Measurements from ENCODE around the gene RDH5.

Gene RDH5

DNA sequence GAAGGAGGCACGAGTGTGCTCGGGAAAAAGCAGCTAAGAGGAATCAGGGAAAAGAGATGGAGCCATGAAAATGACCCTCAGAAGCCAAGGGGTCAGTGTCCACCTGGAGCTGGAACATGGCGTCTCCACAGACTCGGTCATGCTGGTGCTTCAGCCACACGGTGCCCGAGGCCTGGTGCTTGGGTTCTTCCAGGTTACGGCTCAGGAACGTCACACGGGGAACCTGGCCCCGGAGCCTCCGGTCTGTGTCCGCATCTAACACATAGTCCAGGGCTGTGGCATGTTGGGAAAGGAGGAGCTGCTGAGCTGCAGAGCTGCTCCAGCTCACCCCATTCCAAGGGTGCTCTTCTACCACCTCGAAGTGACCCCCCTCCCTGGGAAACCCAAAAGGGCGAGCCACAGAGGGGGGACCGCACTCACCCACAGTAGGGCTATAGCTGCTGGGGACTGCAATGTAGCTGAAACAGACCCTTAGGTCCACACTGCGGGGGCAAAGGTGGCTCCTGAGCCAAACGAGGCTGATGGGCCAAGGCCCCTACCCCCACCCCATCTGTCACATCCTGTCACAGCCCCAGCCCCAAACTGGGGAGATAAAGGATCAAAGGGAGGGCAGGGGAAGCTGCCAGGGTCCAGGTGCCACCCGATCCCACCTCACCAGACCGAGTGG, 23.3 kb upstream of the RDH5 start:
- no peak for DNase-seq

- DNase-seq, result no peak
These were observed 22.5 kb upstream of the RDH5 start for GRCh38 chr12:55697686-55698085.

DNA sequence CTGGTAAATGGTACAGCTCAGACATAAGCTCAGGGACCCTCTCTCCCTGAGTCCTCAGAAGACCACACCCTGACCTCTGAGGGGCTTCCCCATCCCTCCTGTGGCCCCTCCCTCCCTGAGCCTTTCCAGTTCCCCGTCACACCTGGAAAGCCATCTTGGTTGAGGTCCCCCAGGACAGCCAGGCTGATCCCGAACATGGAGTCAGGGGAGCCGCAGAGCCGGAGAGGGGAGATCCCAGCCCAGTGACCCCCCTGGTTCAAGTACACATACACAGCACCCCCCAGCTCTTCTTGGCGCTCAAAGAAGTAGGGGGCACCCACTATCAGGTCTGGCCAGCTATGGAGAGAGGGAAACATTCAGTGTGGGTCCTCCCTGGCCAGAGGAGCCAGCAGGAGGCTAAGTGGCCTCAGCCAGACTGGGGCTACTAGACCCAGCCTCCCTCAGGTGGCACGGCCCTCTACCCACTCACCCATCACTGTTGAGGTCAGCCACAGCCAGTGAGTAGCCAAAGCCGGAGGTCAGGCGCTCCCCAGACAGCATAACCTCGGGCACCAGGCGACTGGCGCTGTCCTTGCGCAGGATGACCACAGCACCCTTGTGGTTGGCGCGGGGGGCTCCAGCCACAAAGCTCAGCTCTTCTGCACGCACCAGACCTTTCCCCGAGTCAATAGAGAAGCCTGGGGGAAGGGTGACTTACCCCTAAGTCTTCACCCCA, 21.8 kb upstream of the RDH5 start:
- DNase-seq, result no peak

- no peak for DNase-seq
These were observed 21.2 kb upstream of the RDH5 start for GRCh38 chr12:55698965-55699364.

DNA sequence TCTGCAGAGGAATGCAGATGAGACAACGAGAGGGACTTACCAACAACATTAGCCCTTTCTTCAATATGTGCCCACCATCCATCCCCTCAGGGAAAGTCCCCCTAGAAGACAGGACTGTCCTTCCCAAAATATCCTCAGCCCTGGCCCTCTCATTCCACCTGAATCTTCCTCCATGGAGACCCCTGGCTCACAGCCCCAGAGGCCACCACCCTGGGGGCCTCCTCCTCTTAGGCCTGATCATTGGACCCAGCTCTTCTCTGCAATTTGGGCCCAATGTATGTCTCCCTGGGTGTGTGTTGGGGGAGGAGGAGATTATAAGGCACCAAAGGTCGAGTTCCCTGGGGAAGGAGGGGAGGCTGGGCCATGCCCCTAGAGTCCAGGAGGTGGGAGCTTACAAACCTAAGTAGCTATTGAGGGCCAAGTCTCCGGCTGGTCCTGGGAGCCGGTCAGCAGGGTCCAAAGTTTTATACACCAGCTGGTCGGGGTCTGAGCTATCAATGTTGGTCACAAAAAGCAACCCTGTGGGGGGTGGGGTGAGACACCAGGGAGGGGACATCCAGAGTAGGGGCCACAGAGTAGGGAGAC, 20.6 kb upstream of the RDH5 start:
- no peak for DNase-seq

DNA sequence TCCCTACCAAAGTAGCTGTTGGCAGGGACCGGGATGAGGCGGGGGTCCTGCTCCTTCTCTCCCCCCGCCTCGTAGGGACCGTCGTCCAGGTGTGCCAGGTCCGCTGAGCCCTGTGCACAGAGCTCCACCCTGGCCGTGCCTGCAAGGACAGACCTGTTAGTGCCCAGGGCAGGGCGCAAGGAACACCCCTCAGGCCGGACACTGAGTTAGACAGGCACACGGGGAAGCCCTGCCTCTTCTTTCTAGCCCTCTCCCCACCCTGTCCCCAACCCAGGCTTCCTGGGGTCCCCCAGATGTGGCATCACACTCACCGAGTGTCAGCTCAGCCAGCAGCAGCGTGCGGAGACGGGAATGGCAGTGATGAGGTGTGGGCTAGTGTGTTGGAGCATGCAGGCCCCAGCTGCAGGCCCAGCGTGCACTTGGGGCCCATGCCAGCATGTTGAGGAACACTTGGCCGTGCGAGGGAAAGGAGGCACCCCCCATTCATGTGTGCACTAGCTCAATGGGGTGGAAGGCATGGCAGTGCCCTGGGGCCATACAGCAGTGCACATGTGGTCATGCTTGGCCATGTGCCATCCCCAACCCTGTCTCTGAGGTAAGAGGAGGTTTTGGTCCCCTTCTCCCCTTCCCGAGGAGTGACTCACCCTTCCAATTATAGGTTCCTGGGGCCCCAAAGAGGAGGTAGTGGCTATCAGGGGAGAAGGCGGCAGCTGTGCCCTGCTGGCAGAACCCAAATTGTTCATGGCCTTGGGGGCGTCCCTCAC, 19.8 kb upstream of the RDH5 start:
- no peak for DNase-seq

- no peak for DNase-seq
These were observed 17.3 kb upstream of the RDH5 start for GRCh38 chr12:55702861-55703260.

DNA sequence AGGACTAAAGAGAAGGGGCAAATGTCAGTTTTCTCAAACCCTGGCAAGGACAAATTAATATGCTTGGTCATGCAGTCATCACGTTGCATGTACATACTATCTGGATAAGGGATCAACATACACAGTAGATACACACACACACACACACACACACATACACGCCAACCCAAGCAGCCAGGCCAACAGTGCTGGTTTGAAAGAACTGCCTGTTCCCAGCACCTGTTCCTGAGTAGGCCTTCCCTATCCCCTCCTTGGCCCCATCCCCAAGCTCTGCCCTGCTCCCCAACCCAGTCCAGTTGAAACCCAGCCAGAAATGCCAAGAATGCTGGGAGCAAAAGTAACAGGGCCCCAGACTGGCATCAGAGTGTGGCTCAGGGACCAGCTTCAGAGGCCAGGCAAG, 16.9 kb upstream of the RDH5 start:
- no peak for DNase-seq

- DNase-seq, result no peak
These were observed 16.1 kb upstream of the RDH5 start for GRCh38 chr12:55703901-55704761.

DNA sequence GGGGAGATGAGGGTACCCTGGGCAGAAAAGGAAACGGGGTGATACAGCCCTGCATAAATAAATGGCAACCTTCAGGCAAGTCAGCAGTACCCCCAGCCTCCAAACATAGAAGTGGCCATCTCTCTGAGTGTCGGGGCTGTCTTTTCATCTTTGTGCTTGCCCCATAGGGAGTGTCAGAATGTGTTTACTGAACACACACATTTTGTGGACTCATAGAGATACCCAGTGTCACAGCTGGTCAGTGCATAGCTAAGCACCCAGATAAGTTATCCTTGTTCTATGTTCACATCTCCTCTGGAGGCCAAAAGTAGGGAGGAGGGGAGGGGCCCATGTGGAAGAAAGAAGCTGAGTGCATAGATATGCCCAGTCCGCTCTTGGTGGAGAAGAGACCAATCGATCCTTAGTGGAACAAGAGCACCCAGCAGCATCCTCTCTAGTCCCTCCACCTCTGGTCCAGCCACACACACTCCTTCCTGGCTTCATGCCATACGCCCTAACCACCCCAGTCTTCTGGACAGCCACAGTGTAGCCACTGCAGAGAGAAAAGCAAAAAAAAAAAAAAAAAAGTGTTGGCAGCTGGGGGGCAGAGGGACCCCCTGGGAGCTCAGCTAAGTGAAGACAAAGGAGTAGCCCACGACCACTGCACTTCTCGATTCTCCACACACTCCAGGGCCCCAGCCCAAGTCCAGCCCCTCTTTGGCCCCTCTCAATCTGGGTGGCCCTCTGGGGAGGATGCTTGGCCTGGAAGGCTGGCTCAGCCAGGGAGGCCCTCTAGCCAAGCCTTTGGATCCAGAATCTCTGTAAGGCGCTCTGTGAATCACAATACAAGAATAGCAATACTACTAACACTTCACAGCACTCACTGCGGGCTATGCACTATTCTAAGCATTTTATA, 15.1 kb upstream of the RDH5 start:
- no peak for DNase-seq

DNA sequence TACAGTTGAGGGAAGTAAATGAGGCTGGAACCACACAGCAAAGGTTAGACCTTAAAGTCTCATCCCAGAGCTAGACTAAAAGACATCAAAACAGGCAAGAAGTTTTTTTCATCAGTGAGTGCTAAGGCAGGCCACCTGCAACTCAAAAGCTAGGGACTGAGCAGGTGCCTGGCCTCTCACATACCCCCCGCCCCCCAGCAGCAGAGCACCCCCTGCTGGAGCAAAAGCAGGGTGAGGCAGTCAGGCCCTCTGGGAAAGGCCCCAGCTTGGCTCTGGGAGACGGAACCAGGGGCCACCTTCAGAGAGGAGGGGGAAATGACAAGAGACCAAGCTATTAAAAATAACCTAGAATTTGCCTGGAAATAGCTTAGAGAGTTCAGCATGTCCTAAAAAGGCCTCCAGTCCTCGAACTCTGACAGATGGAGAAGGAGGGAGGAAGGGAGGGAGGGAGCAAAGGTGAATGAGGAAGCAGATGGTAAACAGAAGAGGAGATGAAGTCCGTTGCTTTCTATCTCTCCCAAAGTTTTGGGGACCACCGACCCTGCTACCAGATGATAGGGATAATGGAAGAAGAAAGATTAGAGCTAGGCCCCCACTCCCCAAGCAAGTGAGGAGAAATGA, 14.3 kb upstream of the RDH5 start:
- DNase-seq, result no peak

GRCh38 chr12:55706568-55707218, 13.5 kb upstream of the RDH5 start:
- DNase-seq, result no peak

DNA sequence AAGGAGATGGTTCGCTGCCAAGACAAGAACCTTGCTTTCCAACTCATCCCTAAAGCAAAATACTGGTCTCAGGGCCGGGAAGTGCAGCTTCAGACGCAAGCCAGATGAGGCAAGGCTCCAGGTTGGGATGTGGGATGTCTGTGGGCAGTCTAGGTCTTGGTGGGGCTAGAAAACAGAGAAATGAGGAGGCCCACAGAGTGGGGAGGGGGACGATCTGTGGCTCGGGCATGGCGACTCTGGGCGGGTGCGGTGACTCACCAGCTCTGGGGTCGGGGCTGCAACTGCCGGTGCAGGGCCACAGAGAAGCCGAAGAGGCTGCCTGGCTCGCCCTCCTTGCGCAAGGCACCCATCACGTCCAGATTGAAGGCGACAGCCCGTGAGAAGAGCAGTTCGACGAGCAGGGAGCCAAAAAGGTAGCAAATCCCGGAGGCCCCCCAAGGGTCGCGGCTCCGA, 12.9 kb upstream of the RDH5 start:
- no peak for DNase-seq

DNA sequence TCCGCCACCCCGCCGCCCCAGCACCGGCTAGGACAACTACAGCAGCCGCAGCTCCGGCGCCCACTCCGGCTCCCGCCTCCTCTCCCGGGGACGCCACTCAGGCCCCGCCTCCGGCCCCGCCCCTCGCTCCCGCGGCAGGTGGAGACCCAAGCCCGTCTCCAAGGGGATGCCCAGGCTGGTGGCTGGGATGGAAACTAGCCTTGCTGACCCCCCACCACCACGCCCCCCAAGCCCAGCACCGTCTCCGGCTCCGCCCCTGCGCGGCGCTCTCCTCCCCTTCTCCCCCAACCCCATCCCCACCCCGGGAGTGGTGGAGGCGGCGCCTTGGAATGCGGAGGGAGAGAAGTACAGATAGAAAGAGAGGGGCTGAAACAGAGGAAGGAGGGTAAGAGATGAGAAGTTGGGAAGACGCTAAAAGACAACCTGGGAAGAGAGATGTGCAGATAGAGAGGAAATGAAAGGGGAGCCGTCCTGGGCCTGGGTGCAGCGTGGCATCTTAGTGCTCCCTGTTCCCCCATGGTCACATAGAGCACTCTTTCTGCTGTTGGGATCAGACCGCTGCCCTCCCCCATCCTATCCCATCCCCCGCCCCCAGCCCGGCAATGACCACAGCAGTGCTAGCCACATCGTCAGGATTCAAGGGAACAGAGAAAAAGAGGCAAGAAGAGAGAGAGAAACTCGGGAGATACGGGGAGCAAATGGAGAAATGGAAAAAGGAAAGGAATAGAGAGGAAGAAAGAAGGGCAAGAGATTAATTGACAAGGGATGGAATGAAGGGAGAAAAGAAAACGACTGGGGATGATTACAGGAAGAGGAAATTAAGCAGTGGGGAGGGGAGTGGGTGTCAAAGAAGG, 12.1 kb upstream of the RDH5 start, which contains the start of gene ITGA7:
Gene ITGA7, minus strand, starts transcription at position 64 of the 854 bp plus-strand sequence. CDS start 222 bp downstream, outside the sequence.
- peak; percentile 74 to 78 for DNase-seq

- DNase-seq, result no peak
These were observed 11.4 kb upstream of the RDH5 start for GRCh38 chr12:55708695-55709233.

DNA sequence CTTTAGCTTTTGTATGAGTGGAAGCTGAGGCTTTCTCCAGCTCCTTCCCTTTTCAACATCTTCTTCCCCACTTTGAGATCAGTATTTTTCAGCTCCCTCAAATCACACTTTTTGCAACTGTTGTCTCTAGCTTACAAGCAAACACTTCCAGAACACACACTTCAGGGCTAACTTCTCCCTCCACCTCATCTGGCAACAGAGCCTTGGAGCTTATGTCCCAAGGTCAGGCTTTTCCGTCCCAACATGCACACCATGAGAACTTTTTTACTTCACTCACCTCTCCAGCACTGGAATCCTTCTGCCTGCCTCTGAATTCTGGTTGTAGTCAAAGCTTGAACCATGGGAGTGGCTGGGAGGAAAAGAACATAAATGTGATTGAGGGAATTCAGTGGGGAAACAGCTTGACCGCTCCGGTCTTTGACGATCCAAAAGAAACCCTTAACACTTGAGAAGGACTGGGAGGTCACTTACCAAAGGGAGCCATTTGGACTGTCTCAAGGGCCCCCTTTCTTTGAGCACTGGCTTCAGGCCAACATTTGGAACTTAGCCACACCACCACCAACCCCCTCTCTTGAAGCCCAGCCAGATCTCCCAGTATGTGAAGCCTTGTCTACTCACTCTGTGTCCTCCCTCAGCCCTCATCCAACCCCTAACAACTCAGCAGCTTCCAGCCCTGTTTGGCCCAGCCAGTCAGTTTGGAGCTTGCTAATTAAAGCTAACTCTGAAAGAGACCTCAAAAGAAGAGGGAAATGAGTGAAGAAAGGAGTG, 8.2 kb upstream of the RDH5 start:
- no peak for DNase-seq

- no peak for DNase-seq
These were observed 7.3 kb upstream of the RDH5 start for GRCh38 chr12:55712700-55713415.
